Right forelimb (tissue), 1 donor: ENCODE data around the gene TCEAL7.
"Not testable (repeated sequence)": the region's sequence is repeated elsewhere in the genome, so short reads cannot be mapped to it uniquely, and the experiment has no call there.

ENCODE experiments used
- DNase-seq: peaks from one replicate; pipeline ENCODE4 v3.0.0-alpha.2; 2018

Gene TCEAL7, protein sequence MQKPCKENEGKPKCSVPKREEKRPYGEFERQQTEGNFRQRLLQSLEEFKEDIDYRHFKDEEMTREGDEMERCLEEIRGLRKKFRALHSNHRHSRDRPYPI

GRCh38 chrX:103329991-103330390, at the start of gene TCEAL7:
TCEAL7 (plus strand) TSS chrX:103330239; CDS start chrX:103331404, 1,165 bp downstream.
- peak; percentile 72 for DNase-seq

- DNase-seq, result no peak
These were observed 36.9 kb upstream of the TCEAL7 start for GRCh38 chrX:103293118-103293517.

GRCh38 chrX:103304705-103305104, 25.3 kb upstream of the TCEAL7 start:
- DNase-seq, result no peak

DNA sequence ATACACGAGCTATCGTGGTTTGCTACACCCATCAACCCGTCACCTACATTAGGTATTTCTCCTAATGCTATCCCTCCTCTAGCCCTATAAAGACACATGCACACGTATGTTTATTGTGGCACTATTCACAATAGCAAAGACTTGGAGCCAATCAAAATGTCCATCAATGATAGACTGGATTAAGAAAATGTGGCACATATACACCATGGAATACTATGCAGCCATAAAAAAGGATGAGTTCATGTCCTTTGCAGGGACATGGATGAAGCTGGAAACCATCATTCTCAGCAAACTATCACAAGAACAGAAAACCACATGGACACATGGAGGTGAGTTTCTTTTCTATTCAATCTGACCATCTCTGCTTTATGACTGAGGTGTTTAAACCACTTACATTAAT, 24.4 kb upstream of the TCEAL7 start:
- not testable (repeated sequence) for DNase-seq

DNA sequence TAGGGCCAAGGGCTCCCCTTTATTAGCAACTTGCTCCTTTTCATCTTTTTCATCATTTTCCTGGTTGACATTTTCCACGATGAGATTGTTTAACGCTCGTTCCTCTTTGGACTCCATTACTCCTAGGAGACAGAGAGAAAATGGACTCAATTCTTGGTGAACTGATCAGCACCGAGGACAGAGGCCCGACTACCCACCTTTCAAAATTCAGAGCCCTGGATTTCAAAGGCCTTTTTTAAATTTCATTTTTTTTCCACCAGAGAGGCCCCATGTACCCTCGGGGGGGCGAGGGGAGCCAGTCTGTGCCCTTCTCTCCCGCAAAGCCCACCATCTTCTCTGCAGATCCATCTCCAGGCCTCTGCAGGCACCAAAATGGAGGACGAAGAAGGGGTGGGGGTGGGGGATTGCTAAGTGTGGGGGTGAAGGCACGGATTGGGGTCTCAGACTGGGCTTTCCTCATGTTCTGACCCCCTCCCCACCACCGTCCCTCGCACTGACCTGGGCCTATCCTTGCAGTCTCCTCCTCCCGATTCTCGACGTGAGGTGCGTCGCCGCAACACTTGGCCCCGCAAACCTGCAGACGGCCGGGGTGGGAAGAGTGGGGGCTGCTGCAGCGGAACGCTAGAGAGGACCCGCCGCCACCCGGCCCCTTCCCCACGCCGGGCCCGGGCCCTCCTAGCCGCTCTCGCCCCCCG, 20.0 kb upstream of the TCEAL7 start:
- no peak for DNase-seq

- DNase-seq, result peak; percentile 50
These were observed 19.3 kb upstream of the TCEAL7 start, which contains the start of gene BEX2 for GRCh38 chrX:103310555-103311398. BEX2 (minus strand) TSS chrX:103310990; CDS start chrX:103309976, 1,014 bp downstream.

DNA sequence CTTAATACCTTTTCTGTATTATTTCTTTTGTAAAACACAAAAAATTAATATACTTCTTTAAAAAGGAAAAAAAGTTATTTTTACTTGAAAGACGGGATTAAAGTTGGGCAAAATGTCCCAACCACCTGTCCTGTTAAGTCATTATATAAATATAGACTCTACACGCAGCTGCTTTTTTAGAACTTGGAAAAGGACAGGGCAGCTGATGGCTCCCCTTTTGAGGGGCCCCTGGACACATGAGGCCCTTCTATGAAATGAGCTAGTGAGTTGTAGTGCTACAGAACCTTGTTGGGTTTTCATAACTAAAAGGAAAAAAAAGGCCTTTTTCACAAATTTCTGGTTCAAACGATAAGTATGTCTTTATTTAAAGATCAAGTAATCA, 18.6 kb upstream of the TCEAL7 start:
- DNase-seq, result no peak

DNA sequence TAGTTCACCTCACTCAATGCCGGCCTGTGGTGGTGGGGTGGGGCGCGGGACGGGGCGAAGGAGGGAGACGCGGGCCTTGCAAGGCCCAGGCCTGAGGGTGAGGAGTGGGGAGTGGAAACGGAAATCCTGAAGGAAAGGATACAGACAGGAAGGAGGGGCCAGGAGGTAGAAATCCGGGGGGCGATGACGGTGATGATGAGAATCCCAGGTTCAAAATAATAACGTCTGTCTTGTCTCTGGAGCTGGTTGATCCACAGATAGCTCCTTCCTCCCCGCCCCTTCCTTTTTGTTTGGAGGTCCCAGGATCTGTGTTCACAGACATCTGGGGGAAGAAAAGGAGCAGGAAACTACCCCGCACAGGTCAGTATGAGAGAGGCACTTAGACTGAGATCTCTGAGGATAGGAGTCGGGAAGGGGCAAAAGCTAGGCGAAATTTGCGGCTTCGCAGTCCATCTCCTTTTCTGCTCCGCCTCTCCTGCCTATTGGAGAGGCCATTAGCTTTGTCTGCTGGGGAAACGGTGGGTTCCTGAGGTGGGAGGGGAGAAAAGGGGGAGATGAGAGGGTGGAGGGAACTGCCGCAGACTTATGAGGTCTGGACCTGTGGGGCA, 746 bp downstream of the TCEAL7 start:
- peak; percentile 48 for DNase-seq

GRCh38 chrX:103338663-103339062, 8.6 kb downstream of the TCEAL7 start:
- DNase-seq, result no peak

DNA sequence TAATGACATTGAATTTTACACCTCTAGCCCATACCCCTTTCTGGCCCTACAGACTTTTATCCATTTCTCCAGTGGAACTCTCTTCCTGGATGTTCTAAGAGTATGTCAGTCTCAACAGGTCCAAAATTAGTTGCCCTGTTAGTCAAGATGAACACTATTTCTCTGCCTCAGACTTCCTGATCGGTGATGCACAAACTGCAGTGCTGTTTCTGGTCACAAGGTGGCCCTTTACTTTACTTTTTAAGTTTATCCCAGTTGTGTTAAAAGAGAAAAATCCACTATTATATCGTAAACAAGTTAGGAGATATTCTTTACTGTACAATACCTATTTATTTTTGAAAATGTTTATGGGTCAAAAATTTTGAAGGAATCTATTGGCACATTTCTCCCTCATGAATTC, 13.1 kb downstream of the TCEAL7 start:
- DNase-seq, result no peak

GRCh38 chrX:103344606-103345005, 14.6 kb downstream of the TCEAL7 start:
- DNase-seq, result no peak

GRCh38 chrX:103347682-103348397, 17.8 kb downstream of the TCEAL7 start:
- DNase-seq, result no peak

- peak; percentile 86 for DNase-seq
These were observed 26.2 kb downstream of the TCEAL7 start, which contains the start of gene TCEAL9 for GRCh38 chrX:103356130-103356798. TCEAL9 (plus strand) TSS chrX:103356506; CDS start chrX:103357685, 1,179 bp downstream.

DNA sequence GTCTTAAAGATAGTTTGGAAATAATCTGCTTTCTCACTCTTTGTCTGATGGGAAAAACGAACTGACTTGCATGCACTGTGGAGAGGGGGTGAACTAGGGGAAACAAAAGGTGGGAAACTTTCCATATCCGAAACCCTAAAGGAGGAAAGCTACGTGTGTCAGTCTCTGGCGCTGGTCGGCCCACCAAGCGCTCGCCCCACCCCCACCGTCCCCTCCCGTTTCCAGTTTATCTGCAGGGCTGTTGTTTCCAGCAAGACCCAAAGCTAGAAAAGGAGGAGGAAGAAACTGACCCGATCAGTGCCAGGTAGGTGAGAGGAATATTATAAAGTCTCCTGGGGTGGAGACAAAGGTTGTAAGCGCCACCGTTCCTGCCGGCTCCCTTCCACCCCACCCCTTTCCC, 26.8 kb downstream of the TCEAL7 start:
- peak; percentile 51 for DNase-seq

DNA sequence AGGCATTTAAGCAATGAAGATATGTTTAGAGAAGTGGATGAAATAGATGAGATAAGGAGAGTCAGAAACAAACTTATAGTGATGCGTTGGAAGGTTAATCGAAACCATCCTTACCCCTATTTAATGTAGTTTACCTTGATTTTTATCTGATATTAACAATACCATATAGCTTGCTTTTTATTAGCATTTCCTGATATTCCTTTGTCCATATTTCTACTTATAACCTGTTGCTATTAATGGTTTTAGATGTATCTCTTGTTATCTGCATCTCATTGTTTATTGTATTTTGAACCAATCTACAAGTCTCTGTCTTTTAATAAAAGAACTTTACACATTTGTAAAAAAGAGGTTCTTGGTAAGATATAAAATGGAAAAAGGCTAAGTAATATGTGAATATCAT, 27.8 kb downstream of the TCEAL7 start:
- DNase-seq, result no peak

DNA sequence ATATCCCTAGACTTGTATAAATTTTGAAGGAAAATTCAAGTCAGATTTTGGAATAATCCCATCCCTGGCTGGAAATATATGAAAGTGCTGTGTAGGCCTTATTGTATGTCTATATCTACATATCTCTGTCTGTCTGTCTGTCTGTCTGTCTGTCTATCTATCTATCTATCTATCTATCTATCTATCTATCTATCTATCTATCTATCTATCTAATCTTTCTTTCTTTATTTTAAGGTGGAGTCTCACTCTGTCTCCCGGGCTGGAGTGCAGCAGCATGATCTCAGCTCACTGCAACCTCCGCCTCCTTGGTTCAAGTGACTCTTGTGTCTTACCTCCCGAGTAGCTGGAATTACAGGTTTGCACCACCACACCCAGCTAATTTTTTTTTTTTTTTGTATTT, 29.6 kb downstream of the TCEAL7 start:
- DNase-seq, result not testable (repeated sequence)

DNA sequence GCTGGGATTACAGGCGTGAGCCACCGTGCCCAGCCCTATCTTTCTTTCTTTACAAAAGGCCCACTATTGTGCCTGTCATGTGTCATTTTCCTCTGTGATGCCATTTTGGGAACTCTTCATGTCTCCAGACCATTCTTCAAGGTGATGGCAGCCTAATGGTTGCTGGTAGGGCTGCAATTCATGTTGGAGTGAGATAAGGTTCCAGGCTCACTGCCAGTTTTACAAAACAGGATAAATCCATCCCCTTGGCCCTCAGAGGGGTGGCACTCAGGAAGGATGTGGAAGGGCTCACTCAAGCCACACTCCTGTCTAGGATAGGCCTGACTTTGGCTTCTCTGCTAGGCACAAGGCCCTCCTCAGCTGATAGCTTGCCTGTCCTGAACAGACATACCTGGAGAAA, 30.1 kb downstream of the TCEAL7 start:
- DNase-seq, result no peak

GRCh38 chrX:103360916-103361315, 30.9 kb downstream of the TCEAL7 start:
- no peak for DNase-seq

DNA sequence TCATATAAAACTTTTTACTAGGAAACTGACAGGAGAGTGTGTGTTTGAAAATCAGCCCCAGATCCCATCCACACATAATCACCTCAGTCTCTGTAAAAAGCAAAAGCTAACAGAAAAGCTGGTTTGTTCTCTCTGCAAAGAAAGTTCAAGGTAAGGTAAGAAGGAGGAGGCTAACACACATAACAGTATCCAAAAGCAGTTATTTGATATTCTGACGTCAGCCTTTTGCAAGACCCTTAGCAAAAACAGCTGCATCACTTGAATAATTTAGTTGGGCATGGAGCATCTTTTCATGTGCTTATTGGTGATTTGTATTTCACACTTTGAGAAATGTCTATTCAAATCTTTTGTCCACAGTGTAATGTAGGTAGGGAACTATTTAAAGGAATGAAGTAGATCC, 31.8 kb downstream of the TCEAL7 start:
- DNase-seq, result no peak

DNA sequence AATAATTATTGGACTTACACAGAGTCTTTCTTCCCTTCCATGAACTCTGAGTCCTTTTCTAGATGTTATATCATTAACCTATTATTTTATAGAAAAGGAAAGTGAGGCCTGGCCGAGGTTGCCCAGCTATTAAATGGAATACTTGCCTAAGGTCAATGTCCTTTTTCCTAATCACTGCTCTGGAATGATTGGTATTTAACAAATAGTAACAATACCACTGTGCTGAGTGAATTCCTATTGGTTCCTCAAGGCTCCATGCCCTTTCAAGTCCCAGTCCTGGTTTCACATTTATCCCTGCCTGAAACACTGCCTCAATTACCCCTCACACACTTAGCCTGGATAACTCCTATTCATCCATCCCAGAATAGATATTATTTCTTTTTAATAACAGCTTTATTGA, 32.4 kb downstream of the TCEAL7 start:
- DNase-seq, result no peak

DNA sequence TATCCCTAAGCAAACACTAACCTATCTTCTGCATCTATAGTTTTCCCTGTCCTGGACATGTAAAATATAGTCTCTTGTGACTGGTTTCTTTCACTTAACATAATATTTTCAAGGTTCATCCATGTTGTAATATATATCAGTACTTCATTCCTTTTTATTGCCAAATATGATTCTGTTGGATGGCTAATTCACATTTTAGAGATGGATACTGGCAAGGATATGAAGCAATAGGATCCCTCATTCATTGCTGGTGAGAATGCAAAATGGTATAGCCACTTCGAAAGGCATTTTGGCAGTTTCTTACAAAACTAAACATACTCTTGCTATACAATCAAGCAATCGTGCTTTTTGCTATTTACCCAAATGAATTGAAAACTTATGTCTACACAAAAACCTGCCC, 33.0 kb downstream of the TCEAL7 start:
- no peak for DNase-seq

GRCh38 chrX:103367502-103367901, 37.5 kb downstream of the TCEAL7 start:
- no peak for DNase-seq
